GM23248 (cell line): Measurements from ENCODE around the gene TAS2R9.

Experiments used
- EZH2 ChIP-seq: fragments of 200-600 bp; sonication (generic); IDR thresholded peaks from 2 replicates; pipeline ENCODE4 v1.6.1; 2018; ENCODE audit warnings: antibody characterized with exemption, mild to moderate bottlenecking; ENCODE audit not compliant: insufficient read depth, poor library complexity, severe bottlenecking
- EZH2phosphoT487 ChIP-seq: fragments of 200-600 bp; sonication (generic); IDR thresholded peaks from 2 replicates; pipeline ENCODE4 v1.6.1; 2018; ENCODE audit warnings: antibody characterized with exemption, moderate library complexity, mild to moderate bottlenecking, low read depth; ENCODE audit not compliant: insufficient read depth

GRCh38 chr12:10801741-10802140 is 8.2 kb downstream of the TAS2R9 start:
- TF ChIP-seq EZH2phosphoT487, result no peak
- no peak for TF ChIP-seq EZH2
